GM21737 (cell line): ENCODE data around the gene QRICH2.
A peak's percentile ranks its signal among the peaks of the same experiment; 100 is the strongest.
"Not testable (repeated sequence)": the region's sequence is repeated elsewhere in the genome, so short reads cannot be mapped to it uniquely, and the experiment has no call there.

Experiments
- ATAC-seq: cut with Tn5 transposase; IDR thresholded peaks from one replicate; pipeline ENCODE4 v1.9.1; 2021; ENCODE audit warnings: mild to moderate bottlenecking, moderate library complexity; ENCODE audit not compliant: unreplicated experiment

The QRICH2 gene, protein sequence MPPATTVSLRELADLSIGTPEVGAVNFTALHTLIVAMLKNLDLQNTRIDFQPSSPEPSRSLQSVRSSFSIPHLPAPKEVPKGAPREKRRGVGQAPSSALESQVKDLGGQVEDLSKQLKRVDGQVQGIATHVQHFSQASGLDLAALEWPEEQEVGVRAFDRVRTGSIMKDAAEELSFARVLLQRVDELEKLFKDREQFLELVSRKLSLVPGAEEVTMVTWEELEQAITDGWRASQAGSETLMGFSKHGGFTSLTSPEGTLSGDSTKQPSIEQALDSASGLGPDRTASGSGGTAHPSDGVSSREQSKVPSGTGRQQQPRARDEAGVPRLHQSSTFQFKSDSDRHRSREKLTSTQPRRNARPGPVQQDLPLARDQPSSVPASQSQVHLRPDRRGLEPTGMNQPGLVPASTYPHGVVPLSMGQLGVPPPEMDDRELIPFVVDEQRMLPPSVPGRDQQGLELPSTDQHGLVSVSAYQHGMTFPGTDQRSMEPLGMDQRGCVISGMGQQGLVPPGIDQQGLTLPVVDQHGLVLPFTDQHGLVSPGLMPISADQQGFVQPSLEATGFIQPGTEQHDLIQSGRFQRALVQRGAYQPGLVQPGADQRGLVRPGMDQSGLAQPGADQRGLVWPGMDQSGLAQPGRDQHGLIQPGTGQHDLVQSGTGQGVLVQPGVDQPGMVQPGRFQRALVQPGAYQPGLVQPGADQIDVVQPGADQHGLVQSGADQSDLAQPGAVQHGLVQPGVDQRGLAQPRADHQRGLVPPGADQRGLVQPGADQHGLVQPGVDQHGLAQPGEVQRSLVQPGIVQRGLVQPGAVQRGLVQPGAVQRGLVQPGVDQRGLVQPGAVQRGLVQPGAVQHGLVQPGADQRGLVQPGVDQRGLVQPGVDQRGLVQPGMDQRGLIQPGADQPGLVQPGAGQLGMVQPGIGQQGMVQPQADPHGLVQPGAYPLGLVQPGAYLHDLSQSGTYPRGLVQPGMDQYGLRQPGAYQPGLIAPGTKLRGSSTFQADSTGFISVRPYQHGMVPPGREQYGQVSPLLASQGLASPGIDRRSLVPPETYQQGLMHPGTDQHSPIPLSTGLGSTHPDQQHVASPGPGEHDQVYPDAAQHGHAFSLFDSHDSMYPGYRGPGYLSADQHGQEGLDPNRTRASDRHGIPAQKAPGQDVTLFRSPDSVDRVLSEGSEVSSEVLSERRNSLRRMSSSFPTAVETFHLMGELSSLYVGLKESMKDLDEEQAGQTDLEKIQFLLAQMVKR (N-terminal part only)

DNA sequence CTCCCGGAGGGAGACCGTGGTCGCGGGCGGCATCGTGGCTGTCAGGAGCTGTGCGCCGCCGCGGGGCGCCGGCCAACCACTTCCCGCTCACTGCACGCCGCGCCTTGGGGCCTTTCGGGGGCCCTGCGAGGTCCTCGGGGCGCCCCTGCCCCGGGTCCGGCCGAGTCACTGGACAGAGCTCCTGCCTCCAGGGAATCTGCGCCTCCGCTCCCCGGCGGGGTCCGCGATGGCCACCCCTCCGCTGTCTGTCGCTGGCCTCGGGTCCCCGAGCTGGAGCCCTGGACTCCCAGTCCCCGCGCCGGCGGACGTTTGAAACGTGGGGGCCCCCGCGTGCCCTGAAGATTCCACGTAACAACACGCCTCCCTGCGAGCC is at the start of gene QRICH2:
QRICH2 (minus strand) TSS at position 311 of the 373 bp plus-strand sequence; CDS start at position 33, 278 bp downstream.
- ATAC-seq = no peak

DNA sequence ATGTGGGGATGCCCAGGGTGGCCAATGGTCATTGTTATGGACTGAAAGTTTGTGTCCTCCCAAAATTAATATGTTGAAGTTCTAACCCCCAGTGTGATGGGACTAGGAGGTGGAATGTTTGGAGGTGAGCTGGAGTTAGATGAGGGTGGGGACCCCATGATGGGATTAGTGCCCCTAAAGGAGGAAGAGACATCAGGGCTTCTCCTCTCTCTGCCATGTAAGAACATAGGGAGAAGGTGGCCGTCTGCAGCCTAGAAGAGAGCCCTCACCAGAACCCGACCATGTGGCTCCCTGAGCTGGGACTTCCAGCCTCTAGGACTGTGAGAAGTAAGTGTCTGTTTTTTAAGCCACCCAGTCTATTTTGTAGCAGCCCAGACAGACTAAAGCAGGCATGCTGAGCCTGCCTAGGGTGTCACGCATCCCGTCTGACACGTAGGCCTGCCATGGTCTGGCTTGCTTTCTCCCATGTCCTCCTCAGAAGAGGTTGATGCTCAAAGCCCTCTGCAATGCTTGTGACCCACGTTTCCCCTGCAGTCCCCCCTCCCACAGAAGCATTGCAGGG is 49.6 kb upstream of the QRICH2 start:
- ATAC-seq = no peak

DNA sequence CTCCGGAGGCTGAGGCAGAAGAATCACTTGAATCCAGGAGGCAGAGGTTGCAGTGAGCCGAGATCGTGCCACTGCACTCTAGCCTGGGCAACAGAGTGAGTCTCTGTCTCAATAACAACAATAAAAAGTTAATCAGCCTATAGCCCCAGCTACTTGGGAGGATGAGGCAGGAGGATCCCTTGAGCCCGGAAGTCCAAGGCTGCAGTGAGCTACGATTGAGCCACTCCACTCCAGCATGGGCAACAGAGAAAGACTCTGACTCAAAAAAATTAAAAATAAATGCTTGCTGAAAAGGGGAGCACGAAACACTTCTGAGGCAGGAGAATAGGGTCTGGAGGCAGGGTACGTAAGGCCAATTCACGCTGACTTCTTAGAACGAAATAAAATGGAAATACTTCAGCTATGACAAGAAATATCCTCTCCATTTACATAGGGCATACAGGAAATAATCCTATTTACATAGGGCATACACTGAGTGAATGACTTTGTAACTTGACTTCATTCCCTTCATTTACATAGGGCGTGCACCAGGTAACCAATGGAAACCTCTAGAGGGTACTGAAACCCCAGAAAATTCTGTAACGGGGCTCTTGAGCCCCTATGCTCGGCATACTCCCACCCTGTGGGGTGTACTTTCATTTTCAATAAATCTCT is 48.9 kb upstream of the QRICH2 start:
- no peak for ATAC-seq

DNA sequence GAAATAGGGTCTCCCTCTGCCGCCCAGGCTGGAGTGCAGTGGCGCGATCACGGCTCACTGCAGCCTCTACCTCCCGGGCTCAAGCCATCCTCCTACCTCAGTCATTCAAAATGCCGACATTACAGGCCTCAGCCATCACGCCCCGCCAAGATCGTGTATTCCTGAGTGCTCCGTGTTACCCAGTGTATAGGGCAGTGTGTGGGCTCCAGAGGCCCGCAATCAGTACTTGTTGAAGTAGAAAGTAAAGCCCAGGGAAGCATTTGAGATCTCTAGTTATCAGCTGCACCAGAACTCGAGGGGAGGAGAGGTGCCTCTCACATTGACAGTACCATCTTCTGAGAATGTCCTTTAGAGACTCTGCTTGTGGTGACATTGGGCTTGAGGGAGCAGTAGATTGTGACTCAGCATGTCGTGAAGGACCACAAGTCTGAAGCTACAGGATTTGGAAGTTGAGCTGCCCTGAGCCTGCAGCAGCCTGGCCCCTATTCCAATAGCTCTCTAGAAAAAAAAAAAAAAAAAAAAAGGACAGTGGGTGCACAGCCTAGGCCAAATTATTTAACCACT is 46.8 kb upstream of the QRICH2 start:
- no peak for ATAC-seq

DNA sequence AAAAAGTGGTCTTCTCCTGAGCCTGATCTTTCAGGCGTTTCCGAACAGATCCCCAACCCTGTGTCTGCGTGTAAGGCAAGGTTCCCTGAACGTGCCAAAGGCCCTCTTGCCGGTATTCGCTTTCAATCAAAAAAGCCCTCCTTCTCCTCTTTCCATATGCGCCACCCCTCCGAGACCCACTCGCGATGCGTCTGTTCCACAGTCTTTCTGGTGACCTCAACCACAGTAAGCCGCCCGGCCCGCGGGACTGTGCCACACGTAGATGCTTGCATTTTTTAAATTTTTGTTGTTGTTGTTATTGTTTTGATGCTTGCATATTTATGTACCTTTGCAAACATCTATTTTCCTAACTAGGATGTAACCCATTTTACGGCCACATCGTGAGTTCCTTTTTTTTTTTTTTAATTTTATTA is 46.2 kb upstream of the QRICH2 start:
- ATAC-seq = no peak

DNA sequence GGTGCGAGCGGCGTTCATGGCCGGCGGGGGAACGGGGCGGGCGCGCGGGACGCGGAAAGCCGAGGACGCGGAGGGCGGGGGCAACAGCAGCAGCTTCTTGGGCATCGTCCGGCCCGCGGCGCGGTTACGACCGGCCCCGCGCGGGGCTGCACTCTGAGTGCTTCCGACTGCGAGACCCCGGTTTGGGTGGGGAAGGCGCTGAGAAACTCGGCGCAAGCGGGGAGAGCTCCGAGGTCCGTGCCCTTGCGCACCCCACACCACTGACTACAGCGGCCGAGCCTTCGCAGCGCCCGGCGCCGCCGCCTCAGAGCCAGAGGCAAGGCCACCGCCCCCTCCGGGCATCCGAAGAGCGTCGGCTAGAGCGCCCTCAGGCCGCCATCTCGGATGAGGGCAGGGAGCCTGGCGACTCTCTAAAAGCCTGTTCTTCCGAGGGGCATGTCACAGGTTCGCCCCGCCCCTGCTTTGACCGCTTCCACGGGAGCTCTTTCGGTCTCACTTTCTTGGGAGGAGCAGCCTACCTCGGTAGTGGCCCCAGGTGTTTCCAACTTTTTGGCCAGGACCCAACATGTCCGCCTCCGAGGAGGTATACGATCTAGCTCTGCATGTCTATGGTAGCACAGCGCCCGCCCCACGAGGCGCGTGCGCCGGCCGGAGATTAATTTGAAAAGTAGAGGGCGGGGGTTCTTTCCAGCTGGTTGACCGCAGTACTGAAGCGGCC is 45.7 kb upstream of the QRICH2 start, which contains the start of gene PRPSAP1:
PRPSAP1 (minus strand) TSS at position 318 of the 718 bp plus-strand sequence; CDS start at position 105, 213 bp downstream.
- peak; percentile 87 for ATAC-seq

DNA sequence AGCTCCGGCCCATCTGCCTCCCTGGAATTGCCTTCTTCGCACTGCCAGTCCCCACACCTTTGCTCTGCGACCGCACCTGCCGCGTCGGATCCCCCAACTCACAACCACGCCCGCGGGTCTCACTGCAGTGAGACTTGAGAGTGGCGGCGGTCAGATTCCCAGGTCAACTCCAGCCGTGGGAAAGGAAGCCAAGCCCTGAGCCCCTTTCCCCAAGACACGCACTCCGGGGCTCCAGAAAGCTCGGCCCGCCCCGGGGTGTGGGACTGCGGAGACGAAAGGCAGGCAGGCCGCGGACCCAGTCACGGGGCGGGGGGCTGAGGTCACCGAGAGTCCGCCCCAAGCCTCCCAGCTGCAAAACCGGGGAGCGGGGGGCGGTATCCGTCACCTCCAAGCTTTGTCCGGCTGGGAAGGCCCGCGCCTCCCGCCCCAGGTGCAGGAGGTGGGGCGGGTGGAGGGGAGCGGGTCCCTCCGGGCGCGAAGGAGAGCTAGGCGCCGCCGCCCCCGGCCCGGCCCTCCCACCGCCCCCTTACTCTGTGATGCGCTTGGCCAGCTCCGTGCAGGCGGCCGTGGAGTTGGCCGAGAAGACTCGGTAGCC is 45.0 kb upstream of the QRICH2 start:
- no peak for ATAC-seq

DNA sequence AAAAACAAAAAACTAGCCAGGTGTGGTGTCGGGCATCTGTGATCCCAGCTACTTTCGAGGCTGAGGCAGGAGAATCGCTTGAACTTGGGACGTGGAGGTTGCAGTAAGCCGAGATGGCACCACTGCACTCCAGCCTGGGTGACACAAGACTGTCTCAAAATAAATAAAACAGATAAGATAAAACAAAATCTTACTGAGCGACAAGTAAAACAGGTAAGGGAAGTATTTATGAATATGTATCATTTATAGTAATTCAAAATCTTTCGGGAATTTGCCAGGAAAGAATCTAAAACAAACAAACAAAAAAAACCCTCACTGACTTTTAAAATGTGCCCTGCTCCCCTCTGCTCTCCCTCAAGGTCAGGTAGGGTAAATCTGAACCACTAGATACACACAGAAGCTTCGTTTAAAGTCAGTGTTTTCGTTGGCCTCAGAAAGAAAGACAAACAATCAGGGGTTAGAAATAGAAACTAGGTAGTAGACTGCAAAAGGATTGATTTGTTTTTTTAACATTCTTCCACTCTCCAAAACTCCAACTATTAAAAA is 43.5 kb upstream of the QRICH2 start:
- no peak for ATAC-seq

DNA sequence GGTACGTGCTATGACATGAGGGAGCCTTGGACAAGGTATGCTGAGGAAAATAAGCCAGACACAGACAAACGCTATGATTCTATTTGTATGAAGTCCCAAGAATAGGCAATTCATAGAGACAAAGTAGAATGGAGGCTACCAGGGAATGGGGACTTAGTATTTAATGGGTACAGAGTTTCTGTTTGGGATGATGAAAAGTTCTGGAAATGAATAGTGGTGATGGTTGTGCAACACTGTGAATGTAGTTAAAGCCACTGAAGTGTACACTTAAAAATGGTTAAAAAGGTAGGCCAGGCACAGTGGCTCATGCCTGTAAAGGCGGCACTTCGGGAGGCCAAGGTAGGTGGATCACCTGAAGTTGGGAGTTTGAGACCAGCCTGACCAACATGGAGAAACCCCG is 42.4 kb upstream of the QRICH2 start:
- ATAC-seq = no peak

DNA sequence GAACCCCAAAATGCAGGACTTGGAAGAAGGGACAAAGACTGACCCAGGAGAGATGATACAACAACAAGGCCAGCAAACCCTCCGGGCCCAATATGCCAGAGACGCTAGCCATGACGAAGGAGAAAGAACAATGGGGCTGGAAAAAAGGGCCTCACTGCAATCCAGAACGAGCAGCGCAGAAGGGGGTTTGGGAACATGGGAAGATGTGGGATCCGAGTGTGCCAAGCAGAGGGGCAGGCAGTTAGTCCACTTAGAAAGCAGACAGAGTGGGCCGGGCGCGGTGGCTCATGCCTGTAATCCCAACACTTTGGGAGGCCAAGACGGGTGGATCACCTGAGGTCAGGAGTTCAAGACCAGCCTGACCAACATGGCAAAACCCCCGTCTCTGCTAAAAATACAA is 38.9 kb upstream of the QRICH2 start:
- not testable (repeated sequence) for ATAC-seq

DNA sequence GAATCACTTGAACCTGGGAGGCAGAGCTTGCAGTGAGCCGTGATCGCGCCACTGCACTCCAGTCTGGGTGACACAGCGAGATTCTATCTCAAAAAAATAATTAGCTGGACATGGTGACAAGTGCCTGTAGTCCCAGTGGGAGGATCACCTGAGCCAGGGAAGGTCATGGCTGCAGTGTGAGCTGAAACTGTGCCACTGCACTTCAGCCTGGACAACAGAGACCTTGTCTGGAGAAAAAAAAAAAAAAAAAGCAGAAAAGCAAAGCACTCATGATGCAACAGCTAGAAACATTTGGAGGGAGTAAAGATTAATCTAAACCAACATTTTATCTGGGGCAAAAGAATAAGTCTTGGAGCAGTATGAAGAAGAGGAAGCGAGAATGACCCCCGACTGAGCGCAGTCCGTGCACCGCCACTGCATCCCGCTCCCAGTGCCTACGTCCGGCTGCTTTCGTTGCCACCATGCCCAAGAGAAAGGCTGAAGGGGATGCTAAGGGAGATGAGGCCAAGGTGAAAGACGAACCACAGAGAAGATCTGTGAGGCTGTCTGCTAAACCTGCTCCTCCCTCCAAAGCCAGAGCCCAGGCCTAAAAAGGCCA is 37.4 kb upstream of the QRICH2 start:
- ATAC-seq = no peak

DNA sequence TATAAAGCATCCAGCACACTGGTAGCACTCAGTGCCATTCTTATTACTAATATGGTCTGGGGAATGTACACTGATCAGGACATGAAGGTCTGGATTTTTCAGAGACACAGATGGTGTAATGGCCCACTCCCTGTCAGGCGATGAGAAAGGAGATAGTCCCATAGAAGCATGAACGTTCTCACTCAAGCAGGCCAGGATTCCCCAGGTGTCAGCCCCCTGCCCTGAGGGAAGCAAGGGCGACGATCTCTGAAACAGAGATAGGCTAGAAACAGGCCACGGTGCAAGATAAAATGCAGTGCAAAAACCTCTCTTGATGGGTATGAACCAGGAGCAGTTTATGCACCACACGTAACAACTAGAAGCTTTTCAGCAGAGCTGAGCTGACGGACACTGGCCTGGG is 35.0 kb upstream of the QRICH2 start:
- no peak for ATAC-seq

DNA sequence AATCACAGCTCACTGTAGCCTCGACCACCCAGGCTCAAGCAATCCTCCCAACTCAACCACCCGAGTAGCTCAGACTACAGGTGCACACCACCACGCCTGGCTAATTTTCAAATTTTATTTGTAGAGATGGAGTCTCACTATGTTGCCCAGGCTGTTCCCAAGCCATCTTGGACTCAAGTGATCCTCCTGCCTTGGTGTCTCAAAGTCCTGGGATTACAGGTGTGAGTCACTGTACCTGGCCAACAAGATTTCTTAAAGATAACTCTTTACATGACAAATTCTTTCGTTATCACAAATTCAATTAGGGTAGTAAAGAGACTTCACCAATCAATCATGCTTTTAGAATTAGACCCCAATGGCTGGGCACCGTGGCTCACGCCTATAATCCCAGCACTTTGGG is 33.2 kb upstream of the QRICH2 start:
- no peak for ATAC-seq

DNA sequence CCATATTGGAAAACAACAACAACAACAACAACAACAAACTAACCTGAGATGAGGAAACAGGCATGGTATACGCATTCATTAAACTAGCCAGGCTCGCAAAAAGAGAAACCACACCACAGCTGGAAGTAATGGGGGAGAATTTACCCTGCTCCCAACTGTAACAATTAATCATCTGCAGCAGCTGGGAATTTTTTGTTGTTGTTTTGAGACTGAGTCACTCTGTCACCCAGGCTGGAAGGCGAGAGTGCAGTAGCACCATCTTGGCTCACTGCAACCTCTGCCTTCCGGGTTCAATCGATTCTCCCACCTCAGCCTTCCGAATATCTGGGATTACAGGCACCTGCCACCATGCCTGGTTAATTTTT is 29.3 kb upstream of the QRICH2 start:
- ATAC-seq = no peak

DNA sequence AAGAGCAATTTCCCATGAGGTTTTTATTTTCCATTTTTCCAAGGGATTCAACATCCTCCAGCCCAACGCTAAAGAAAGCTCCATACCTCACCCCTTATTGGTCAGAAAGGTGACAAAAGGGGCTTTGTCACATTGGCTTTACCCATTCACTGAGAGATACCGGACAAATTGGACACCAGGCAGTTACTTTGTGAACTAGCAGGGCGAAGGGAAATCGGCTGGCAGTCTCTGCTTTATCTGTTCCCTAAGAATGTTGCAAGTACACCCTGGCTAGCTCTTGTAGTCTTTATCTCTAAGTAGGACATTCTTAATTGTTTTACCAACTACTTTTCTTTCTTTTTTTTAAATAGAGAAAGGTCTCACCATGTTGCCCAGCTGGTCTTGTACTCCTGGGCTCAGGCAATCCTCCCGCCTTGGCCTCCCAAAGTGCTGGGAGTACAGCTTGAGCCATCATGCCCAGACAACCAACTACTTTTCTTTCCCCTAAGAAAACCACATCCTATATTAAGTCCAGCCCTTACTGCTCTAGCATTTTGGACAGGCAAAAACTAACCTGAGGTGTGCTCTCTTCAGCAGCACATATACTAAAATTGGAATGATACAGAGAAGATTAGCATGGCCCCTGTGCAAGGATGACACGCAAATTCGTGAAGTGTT is 28.8 kb upstream of the QRICH2 start:
- no peak for ATAC-seq

DNA sequence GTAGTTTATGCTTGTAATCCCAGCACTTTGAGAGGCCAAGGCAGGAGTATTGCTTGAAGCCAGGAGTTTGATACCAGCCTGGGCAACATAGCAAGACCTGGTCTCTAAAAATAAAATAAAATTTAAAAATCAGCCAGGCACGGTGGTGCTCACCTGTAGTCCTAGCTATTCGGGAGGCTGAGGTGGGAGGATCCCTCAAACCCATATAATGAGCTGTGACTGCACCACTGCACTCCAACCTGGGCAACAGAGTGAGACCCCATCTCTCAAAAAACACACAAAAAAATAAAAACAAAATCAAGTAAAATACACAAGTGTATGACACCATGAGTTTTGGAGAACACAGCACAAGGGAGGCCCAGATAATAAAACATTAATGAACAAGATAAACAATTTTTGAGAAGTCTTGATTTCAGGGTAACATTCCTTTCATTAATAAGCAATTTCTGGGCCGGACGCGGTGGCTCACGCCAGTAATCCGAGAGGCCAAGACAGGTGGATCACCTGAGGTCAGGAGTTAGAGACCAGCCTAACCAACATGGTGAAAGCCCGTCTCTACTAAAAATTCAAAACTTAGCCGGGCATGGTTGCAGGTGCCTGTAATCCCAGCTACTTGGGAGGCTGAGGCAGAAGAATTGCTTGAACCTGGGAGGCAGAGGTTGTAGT is 27.8 kb upstream of the QRICH2 start:
- ATAC-seq = no peak
